HepG2 (cell line): ENCODE measurements around the gene BAHCC1. TPM values are rescaled to one million over a fixed set of nuclear protein-coding genes. Genes with fewer than 3 reads are reported as not detected.
A peak's percentile ranks its signal among the peaks of the same experiment; 100 is the strongest.

Source experiments
- ARID4A ChIP-seq: sonication (generic); formaldehyde crosslinking; IDR thresholded peaks from 2 replicates; pipeline ENCODE4 v1.5.0; 2020; ENCODE audit warnings: mild to moderate bottlenecking, missing genetic modification reagents, borderline replicate concordance
- CHCHD3 ChIP-seq: sonication (generic); formaldehyde crosslinking; IDR thresholded peaks from 2 replicates; pipeline ENCODE4 v1.8.0; 2022; ENCODE audit warnings: mild to moderate bottlenecking, missing genetic modification reagents, moderate library complexity
- HES4 ChIP-seq: sonication (generic); formaldehyde crosslinking; IDR thresholded peaks from 2 replicates; pipeline ENCODE4 v1.9.0; 2021; ENCODE audit warnings: mild to moderate bottlenecking, missing genetic modification reagents, borderline replicate concordance
- IRX3 ChIP-seq: sonication (generic); formaldehyde crosslinking; IDR thresholded peaks from 2 replicates; pipeline ENCODE4 v1.8.1; 2023; ENCODE audit warnings: mild to moderate bottlenecking, low read depth, missing genetic modification reagents, borderline replicate concordance
- ONECUT2 ChIP-seq: sonication (generic); formaldehyde crosslinking; IDR thresholded peaks from 2 replicates; pipeline ENCODE4 v1.4.0; 2020; ENCODE audit warnings: missing genetic modification reagents
- ZHX2 ChIP-seq, 2 experiments: sonication (generic) in 1 of 2; formaldehyde crosslinking in 1 of 2; IDR thresholded peaks; 2 replicates each; pipeline versions ENCODE4 v1.6.1 to v1.9.0; 2014 to 2022; ENCODE audit warnings: antibody characterized with exemption in 1 of 2, borderline replicate concordance in 1 of 2, inconsistent platforms in 1 of 2, low read depth in 1 of 2, missing genetic modification reagents in 1 of 2
- ZMYM2 ChIP-seq: sonication (generic); formaldehyde crosslinking; IDR thresholded peaks from 2 replicates; pipeline ENCODE4 v1.8.0; 2022; ENCODE audit warnings: mild to moderate bottlenecking, missing genetic modification reagents
- ZNF280B ChIP-seq: sonication (generic); formaldehyde crosslinking; IDR thresholded peaks from 2 replicates; pipeline ENCODE4 v1.5.0; 2020; ENCODE audit warnings: missing genetic modification reagents, mild to moderate bottlenecking, borderline replicate concordance
- ZNF512B ChIP-seq: sonication (generic); formaldehyde crosslinking; IDR thresholded peaks from 2 replicates; pipeline ENCODE4 v1.5.1; 2020; ENCODE audit warnings: missing genetic modification reagents, mild to moderate bottlenecking, borderline replicate concordance
- polyA plus RNA-seq, 8 experiments: library from polyadenylated mRNA; depleted of rRNA in 3 of 8; stranded (reverse) in 7 of 8; unstranded in 1 of 8; fragments of >200 nt; fragmentation: Illumina TruSeq in 4 of 8; extraction: Trizol in 4 of 8; gene quantifications; 2 replicates each; pipeline versions ENCODE4 v1.2.1 to v1.2.3, GENCODE V29; 2011 to 2016; ENCODE audit warnings: low read depth in 4 of 8, missing spikeins in 1 of 8, mixed read lengths in 1 of 8; ENCODE audit not compliant: insufficient read depth in 1 of 8
- total RNA-seq, 5 experiments: library from RNA; depleted of rRNA; stranded (reverse); fragments of >200 nt; fragmentation: Illumina TruSeq; extraction: Trizol; gene quantifications; 2 replicates each; pipeline ENCODE4 v1.2.3, GENCODE V29; 2016; ENCODE audit warnings: low read depth in 1 of 5

The BAHCC1 gene
- total and polyA plus RNA-seq, 2 of the 13 experiments (the other 11 are each of a cell fraction or from before 2014, with no cell fraction given): 1.4 to 1.7 TPM

- TF ChIP-seq ARID4A: no peak
- TF ChIP-seq ZNF280B (CRISPR knock-in tag): peak; percentile 46; the same call in 1 of the 2 replicates
- TF ChIP-seq ZHX2 (IDR thresholded peaks at IDR 0.05; ENCODE audit: low read depth): no peak
- no peak for TF ChIP-seq ZHX2 (CRISPR knock-in tag; IDR thresholded peaks at IDR 0.05; ENCODE audit: borderline replicate concordance)
- 0 out of 2 replicates have a peak, but pooled peaks have one; percentile 27 for TF ChIP-seq ZNF512B
- no peak for TF ChIP-seq ZMYM2 (CRISPR knock-in tag)
- TF ChIP-seq ONECUT2 (CRISPR knock-in tag): no peak
- TF ChIP-seq CHCHD3 (CRISPR knock-in tag): 0 out of 2 replicates have a peak, but pooled peaks have one; percentile 4
- TF ChIP-seq IRX3 (CRISPR knock-in tag): no peak
- 0 out of 2 replicates have a peak, but pooled peaks have one; percentile 22 for TF ChIP-seq HES4 (CRISPR knock-in tag)
Observed at GRCh38 chr17:81346908-81347349, 48.3 kb upstream of the BAHCC1 start (continued).
